ENCODE data around the gene AKT1S1. TPM values are rescaled to one million over a fixed set of nuclear protein-coding genes. Genes with fewer than 3 reads are reported as not detected.

AKT1S1 gene
- total and polyA plus RNA-seq, 11 donors: 25.3 to 55.1 (median 35.0) TPM

DNA sequence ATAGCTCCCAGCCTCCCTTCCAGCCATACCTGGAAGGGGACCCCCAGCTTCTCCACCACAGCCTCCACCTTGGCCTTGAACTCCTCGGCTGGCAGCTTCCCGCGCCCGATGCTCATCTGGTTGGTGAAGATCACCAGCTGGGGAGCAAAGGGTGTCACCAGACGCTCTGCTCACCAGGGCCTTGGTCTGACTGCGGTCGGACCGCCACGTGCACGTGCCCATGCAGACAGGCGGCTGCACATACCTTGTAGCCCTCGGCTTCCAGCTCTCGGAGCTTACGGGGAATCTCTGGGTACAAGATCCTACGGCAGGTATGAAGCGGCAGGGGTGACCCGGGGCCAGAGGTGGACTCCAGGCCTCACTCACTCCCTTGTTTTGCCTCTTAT is 13.2 kb downstream of the AKT1S1 start:
- Histone ChIP-seq H3K4me3 (no peak overlapping the region), H3K27ac (no peak overlapping the region), H3K4me1 (peaks cover 7 to 56% (median 36%) of the 10 kb centered on the region in 12 donors), H3K27me3 (no peaks in the 10 kb centered on the region), H3K36me3 (peaks cover 0 to 59% (median 51%) of the 10 kb centered on the region in 9 donors), H3K9me3 (no peaks in the 10 kb centered on the region)
- WGBS, 4 donors: 89 to 97% (median 90%) methylated on average over 17 of the region's 17 CpGs
- intact Hi-C loops (cut with DNase I): loop anchor here in 2 of 10 donors (1.0 to 10.0 kb wide), 2 partner anchors 46 to 189 kb away; partner anchors contain the start of genes MED25 (in 1 of the 2) and PRMT1 (in 1 of the 2)
- ATAC-seq (no peak), DNase-seq (peak in 1 of 5 donors; percentile 16)
- TF ChIP-seq, protein P1, sequence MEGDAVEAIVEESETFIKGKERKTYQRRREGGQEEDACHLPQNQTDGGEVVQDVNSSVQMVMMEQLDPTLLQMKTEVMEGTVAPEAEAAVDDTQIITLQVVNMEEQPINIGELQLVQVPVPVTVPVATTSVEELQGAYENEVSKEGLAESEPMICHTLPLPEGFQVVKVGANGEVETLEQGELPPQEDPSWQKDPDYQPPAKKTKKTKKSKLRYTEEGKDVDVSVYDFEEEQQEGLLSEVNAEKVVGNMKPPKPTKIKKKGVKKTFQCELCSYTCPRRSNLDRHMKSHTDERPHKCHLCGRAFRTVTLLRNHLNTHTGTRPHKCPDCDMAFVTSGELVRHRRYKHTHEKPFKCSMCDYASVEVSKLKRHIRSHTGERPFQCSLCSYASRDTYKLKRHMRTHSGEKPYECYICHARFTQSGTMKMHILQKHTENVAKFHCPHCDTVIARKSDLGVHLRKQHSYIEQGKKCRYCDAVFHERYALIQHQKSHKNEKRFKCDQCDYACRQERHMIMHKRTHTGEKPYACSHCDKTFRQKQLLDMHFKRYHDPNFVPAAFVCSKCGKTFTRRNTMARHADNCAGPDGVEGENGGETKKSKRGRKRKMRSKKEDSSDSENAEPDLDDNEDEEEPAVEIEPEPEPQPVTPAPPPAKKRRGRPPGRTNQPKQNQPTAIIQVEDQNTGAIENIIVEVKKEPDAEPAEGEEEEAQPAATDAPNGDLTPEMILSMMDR (IDR thresholded peaks at IDR 0.05): no peak
- TF ChIP-seq POLR2A (IDR thresholded peaks at IDR 0.05): no peak

DNA sequence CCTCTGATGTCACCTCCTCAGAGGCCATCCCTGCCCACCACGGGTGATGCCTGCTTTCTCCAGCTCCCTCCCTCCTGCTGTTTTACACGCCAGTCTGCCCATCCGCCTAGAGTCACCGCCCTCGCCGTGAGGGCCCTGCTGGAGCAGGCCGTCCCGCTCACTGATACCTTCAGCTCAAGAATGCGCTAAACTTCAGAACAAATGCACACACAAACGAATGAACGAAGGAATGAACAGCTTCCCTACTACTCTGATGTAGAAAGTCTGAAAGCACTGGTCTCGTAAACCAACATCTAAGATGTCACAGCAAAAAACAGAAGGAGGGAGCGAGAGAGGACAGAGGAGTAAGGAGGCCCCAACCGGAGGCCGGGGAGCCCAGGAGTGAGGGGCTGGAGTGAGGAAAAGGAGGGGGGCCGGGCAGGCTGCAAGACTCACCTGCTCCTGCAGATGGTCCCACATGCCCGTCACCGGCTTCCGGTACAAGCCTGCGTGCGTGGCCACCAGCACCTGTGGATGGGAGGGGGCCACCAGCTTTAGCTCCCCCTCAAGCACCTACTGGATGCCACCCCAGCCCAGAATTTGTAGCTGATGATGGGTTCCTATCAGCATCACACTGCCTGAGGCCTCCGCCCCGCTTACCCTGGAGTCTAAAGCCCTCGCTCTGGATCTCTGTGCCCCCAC is 13.8 kb downstream of the AKT1S1 start:
- 90 to 94% (median 93%) methylated on average over 24 of the region's 24 CpGs for WGBS, 4 donors
- intact Hi-C loops (cut with DNase I): loop anchor here in 2 of 10 donors (1.0 to 10.0 kb wide), 2 partner anchors 45 to 189 kb away; partner anchors contain the start of genes MED25 (in 1 of the 2) and PRMT1 (in 1 of the 2)
- Histone ChIP-seq H3K9me3 (no peaks in the 10 kb centered on the region), H3K4me3 (no peak overlapping the region), H3K27me3 (no peaks in the 10 kb centered on the region), H3K4me1 (peaks cover 7 to 51% (median 31%) of the 10 kb centered on the region in 12 donors), H3K36me3 (peaks cover 0 to 64% (median 57%) of the 10 kb centered on the region in 9 donors), H3K27ac (no peak overlapping the region)
- no peak for ATAC-seq
- TF ChIP-seq, protein P1 (IDR thresholded peaks at IDR 0.05): no peak
- TF ChIP-seq POLR2A (IDR thresholded peaks at IDR 0.05): no peak
- no peak for DNase-seq

DNA sequence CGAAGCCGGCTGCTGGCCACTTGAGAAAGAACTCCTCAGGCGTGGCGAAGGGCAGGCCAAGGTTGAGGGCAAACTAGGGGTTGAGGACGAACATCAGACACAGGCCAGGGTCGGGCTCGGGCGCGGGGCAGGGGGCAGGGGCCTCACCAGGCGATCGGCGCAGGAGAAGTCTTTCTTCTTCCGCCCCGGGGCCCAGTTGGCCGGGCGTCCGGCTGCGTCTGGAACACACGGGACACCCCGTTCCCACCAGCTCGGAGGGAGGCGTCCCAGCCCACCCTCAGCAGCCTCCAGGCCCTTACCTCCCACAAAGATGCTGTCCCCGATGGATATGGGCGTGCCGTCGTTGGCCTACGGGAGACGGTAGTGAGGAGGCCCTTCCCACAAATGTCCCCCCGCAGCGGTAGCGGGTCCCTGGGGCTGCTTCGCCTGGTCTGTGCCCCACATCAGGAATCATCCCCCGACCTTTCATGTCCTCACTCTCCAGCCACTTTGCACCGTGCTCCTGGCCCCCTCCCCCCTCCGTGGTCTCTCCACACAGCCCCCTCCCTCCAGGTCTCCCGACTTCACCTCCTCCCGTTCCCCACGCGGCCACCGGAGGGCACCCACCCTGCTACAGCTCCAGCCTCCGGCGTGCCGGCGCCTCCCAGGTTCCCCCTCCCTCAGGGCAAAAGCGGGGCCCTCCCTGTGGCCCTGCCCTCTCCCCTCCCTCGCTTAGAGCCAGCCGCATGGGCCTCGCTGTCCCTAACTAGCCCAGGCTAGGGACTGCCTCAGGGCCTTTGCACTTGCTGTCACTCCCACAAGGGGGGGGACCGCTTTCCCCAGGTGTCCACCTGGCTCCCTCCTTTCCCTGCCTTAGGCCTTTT is 14.5 kb downstream of the AKT1S1 start:
- H3K9me3 ChIP-seq: no peaks in the 10 kb centered on the region
- H3K27ac ChIP-seq: peak overlapping the region in 1 of 12 donors; percentile 14
- H3K4me3 ChIP-seq: no peak overlapping the region
- no peaks in the 10 kb centered on the region for H3K27me3 ChIP-seq
- no peak for TF ChIP-seq POLR2A (IDR thresholded peaks at IDR 0.05)
- TF ChIP-seq, protein P1 (IDR thresholded peaks at IDR 0.05): peak in 1 of 12 donors; percentile 1
- H3K36me3 ChIP-seq: peaks cover 0 to 72% (median 64%) of the 10 kb centered on the region in 9 donors
- WGBS, 4 donors: 60 to 79% (median 70%) methylated on average over 33 to 49 of the region's 49 CpGs
- intact Hi-C loops (cut with DNase I): loop anchor here in 2 of 10 donors (1.0 to 10.0 kb wide), 2 partner anchors 44 to 188 kb away; partner anchors contain the start of genes MED25 (in 1 of the 2) and PRMT1 (in 1 of the 2)
- H3K4me1 ChIP-seq: peaks cover 7 to 45% (median 24%) of the 10 kb centered on the region in 12 donors
- ATAC-seq (no peak), DNase-seq (no peak)

Measured in heart left ventricle (tissue), 16 donors.